Smooth muscle cell (in vitro differentiated cells): ENCODE measurements around the gene SLC2A13. TPM values are rescaled to one million over a fixed set of nuclear protein-coding genes. Genes with fewer than 3 reads are reported as not detected.

ENCODE experiments used
- DNase-seq: peaks from one replicate; lab custom pipeline; 2025; ENCODE audit not compliant: unreplicated experiment; lab: John Stamatoyannopoulos, UW
- H2AFZ ChIP-seq: fragments of 200-600 bp; sonication (generic); 2 replicates; pipeline ENCODE4 v1.6.0; 2016; ENCODE audit warnings: antibody characterized with exemption, low read depth, mild to moderate bottlenecking
- H3F3A ChIP-seq: fragments of 200-600 bp; sonication (generic); 2 replicates; pipeline ENCODE4 v1.6.0; 2017; ENCODE audit warnings: antibody characterized with exemption, low read depth
- H3K27ac ChIP-seq: fragments of 200-600 bp; sonication (generic); 2 replicates; pipeline ENCODE4 v1.5.1; 2016; ENCODE audit warnings: low read depth, mild to moderate bottlenecking
- H3K27me3 ChIP-seq: fragments of 200-600 bp; sonication (generic); 2 replicates; pipeline ENCODE4 v1.6.1; 2016; ENCODE audit warnings: low read depth, mild to moderate bottlenecking
- H3K36me3 ChIP-seq: fragments of 200-600 bp; sonication (generic); 2 replicates; pipeline ENCODE4 v1.5.1; 2016; ENCODE audit warnings: low read depth
- H3K4me1 ChIP-seq: fragments of 200-600 bp; sonication (generic); 2 replicates; pipeline ENCODE4 v1.5.1; 2016; ENCODE audit warnings: low read depth
- H3K4me2 ChIP-seq: fragments of 200-600 bp; sonication (generic); 2 replicates; pipeline ENCODE4 v1.6.0; 2016; ENCODE audit warnings: mild to moderate bottlenecking
- H3K4me3 ChIP-seq: fragments of 200-600 bp; sonication (generic); 2 replicates; pipeline ENCODE4 v1.5.1; 2016; ENCODE audit warnings: mild to moderate bottlenecking
- H3K79me2 ChIP-seq: fragments of 200-600 bp; sonication (generic); 2 replicates; pipeline ENCODE4 v1.6.0; 2016; ENCODE audit warnings: low read depth, mild to moderate bottlenecking
- H3K9ac ChIP-seq: fragments of 200-600 bp; sonication (generic); 2 replicates; pipeline ENCODE4 v1.6.0; 2016; ENCODE audit warnings: low read depth
- H3K9me3 ChIP-seq: fragments of 200-600 bp; sonication (generic); replicated peaks from 2 replicates; pipeline ENCODE4 v1.5.1; 2016; ENCODE audit warnings: low read depth
- H4K20me1 ChIP-seq: fragments of 200-600 bp; sonication (generic); 2 replicates; pipeline ENCODE4 v1.6.0; 2016; ENCODE audit warnings: low read depth
- WGBS: methylation state at CpG from one replicate; pipeline ENCODE4 v1.1.7; 2016; ENCODE audit warnings: low lambda C conversion rate; 5-methylcytosine and 5-hydroxymethylcytosine counted together
- polyA plus RNA-seq: library from polyadenylated mRNA; unstranded; fragments of >200 nt; fragmentation: Nextera tagmentation; extraction: Ambion mirVana; gene quantifications from 2 replicates; pipeline ENCODE4 v1.2.1, GENCODE V29; 2016
- total RNA-seq: library from RNA; depleted of rRNA; stranded (reverse); fragments of >200 nt; gene quantifications from 2 replicates; pipeline ENCODE4 v1.2.3, GENCODE V29; 2014
- TF ChIP-seq, protein P1 (sequence below): fragments of 200-600 bp; sonication (generic); IDR thresholded peaks from 2 replicates; pipeline ENCODE4 v1.5.1; 2017; ENCODE audit warnings: borderline replicate concordance, mild to moderate bottlenecking, antibody characterized with exemption; ENCODE audit not compliant: insufficient read depth, poor library complexity, severe bottlenecking

Gene SLC2A13
- total and polyA plus RNA-seq, 2 experiments from 2014 or later, result 9.6 to 27.4 TPM

DNA sequence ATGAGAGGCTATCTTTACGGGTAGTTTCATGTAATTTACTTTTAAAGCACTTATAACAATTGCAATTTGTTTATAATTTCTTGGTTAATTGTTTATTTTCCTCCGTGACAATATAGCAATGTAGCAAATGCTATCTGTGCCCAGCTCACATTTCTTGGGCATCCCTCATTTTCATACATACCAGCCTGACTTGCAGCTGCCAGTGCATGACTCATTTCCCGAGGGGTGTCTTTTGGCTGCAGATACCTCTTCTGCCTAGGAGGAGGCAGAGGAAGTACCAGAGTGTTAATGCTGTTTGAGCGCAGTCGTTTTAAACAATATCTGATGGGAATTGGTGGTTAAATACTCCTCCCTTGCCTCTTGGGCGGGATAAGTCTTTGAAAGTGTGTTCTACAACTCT lies 382.1 kb downstream of the SLC2A13 start:
- Histone ChIP-seq H3K4me3 (no peak overlapping the region), H3F3A (no peaks in the 10 kb centered on the region), H3K36me3 (no peaks in the 10 kb centered on the region), H3K79me2 (no peaks in the 10 kb centered on the region), H3K27me3 (no peaks in the 10 kb centered on the region), H3K4me1 (no peaks in the 10 kb centered on the region), H3K9ac (no peak overlapping the region), H3K9me3 (no peaks in the 10 kb centered on the region), H2AFZ (no peak overlapping the region), H3K27ac (no peak overlapping the region), H4K20me1 (no peaks in the 10 kb centered on the region), H3K4me2 (no peak overlapping the region)
- WGBS, result 64% methylated on average over 6 of the region's 6 CpGs
- no peak for DNase-seq
- TF ChIP-seq, protein P1, sequence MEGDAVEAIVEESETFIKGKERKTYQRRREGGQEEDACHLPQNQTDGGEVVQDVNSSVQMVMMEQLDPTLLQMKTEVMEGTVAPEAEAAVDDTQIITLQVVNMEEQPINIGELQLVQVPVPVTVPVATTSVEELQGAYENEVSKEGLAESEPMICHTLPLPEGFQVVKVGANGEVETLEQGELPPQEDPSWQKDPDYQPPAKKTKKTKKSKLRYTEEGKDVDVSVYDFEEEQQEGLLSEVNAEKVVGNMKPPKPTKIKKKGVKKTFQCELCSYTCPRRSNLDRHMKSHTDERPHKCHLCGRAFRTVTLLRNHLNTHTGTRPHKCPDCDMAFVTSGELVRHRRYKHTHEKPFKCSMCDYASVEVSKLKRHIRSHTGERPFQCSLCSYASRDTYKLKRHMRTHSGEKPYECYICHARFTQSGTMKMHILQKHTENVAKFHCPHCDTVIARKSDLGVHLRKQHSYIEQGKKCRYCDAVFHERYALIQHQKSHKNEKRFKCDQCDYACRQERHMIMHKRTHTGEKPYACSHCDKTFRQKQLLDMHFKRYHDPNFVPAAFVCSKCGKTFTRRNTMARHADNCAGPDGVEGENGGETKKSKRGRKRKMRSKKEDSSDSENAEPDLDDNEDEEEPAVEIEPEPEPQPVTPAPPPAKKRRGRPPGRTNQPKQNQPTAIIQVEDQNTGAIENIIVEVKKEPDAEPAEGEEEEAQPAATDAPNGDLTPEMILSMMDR, result no peak

DNA sequence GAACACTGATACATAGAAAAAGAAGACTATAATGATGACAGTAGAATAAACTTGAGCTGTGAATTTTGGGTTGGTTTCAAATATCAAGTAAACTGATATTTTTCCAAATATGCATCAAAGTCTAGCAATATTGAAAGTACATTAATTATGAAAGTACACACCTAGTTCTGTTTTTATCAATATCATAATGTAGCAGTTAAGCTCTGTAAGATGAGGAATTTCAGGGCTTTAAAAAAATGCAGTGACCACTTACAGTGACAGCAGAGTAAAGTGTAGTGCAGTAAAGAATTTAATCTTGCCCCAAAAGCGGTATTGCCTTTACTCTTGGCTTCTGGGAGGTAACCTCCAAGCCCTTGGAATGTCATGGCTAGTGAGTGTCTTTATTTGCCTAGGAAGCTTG lies 383.4 kb downstream of the SLC2A13 start:
- Histone ChIP-seq H2AFZ (no peak overlapping the region), H3K27me3 (no peaks in the 10 kb centered on the region), H3K9me3 (no peaks in the 10 kb centered on the region), H3K27ac (no peak overlapping the region), H3K36me3 (no peaks in the 10 kb centered on the region), H3K9ac (no peak overlapping the region), H3K79me2 (no peaks in the 10 kb centered on the region), H4K20me1 (no peaks in the 10 kb centered on the region), H3F3A (no peaks in the 10 kb centered on the region), H3K4me2 (no peak overlapping the region), H3K4me1 (no peaks in the 10 kb centered on the region), H3K4me3 (no peak overlapping the region)
- TF ChIP-seq, protein P1, result no peak
- DNase-seq, result no peak
- 78% methylated on average over 1 of the region's 1 CpG for WGBS

DNA sequence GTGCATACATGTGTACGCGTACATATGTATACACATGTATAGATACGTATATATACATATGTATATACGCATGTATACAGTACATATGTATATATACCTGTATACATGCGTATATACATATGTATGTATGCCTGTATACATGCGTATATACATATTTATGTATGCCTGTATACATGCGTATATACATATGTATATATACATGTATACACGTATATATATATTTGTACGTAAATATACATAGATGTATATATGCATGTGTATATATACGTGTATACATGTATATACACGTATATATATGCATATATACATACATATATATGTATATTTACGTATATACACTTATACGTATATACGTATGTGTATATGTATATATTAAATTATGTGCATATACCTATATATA lies 392.3 kb downstream of the SLC2A13 start:
- H3K27ac ChIP-seq, result no peak overlapping the region
- WGBS, result 90% methylated on average over 14 of the region's 14 CpGs
- no peaks in the 10 kb centered on the region for H3K4me1 ChIP-seq
- H3K4me2 ChIP-seq, result no peak overlapping the region
- no peaks in the 10 kb centered on the region for H4K20me1 ChIP-seq
- H3K9me3 ChIP-seq, result no peaks in the 10 kb centered on the region
- no peaks in the 10 kb centered on the region for H3K27me3 ChIP-seq
- H3K79me2 ChIP-seq, result no peaks in the 10 kb centered on the region
- TF ChIP-seq, protein P1, result no peak
- H3K9ac ChIP-seq, result no peak overlapping the region
- no peaks in the 10 kb centered on the region for H3K36me3 ChIP-seq
- no peak for DNase-seq
- no peak overlapping the region for H3K4me3 ChIP-seq
- no peak overlapping the region for H2AFZ ChIP-seq
- no peaks in the 10 kb centered on the region for H3F3A ChIP-seq

DNA sequence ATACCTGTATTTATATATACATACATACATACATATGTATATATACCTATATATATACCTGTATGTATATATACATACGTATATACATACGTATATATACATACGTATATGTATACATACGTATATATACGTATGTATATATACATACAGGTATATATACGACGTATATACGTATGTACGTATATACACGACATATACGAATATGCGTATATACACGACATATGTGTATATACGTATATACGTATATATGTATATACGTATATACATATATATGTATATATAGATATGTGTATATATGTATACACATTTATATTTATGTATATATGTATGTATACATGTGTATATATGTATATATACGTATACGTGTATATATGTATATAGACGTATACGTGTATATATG lies 393.5 kb downstream of the SLC2A13 start:
- no peaks in the 10 kb centered on the region for H3K79me2 ChIP-seq
- 98% methylated on average over 17 of the region's 20 CpGs for WGBS
- H3K4me1 ChIP-seq, result no peaks in the 10 kb centered on the region
- H3K36me3 ChIP-seq, result no peaks in the 10 kb centered on the region
- no peaks in the 10 kb centered on the region for H3F3A ChIP-seq
- H2AFZ ChIP-seq, result no peak overlapping the region
- H4K20me1 ChIP-seq, result no peaks in the 10 kb centered on the region
- H3K27ac ChIP-seq, result no peak overlapping the region
- no peaks in the 10 kb centered on the region for H3K9me3 ChIP-seq
- TF ChIP-seq, protein P1, result no peak
- H3K4me3 ChIP-seq, result no peak overlapping the region
- H3K27me3 ChIP-seq, result no peaks in the 10 kb centered on the region
- DNase-seq, result no peak
- no peak overlapping the region for H3K9ac ChIP-seq
- H3K4me2 ChIP-seq, result no peak overlapping the region
